ENCODE data around the gene TAAR8.

GRCh38 chr6:132552372-132552771 is at the start of gene TAAR8:
- no peak for TF ChIP-seq POLR2A (IDR thresholded peaks at IDR 0.05)
- TF ChIP-seq CTCF (IDR thresholded peaks at IDR 0.05), result no peak

Data from right lobe of liver (tissue), 4 donors.